Motor neuron (in vitro differentiated cells): ENCODE measurements around the gene KCNC3. TPM values are rescaled to one million over a fixed set of nuclear protein-coding genes. Genes with fewer than 3 reads are reported as not detected.

Experiments
- ATAC-seq, 8 experiments: fragments of 200-7000 bp; cut with Tn5 transposase; replicated peaks in 6 of 8; 2 replicates each; pipeline ENCODE4 v1.8.0; 2021; ENCODE audit warnings: mild to moderate bottlenecking in 8 of 8, moderate library complexity in 8 of 8
- H3K27ac ChIP-seq, 2 donors: fragments of 250-450 bp; sonication (Bioruptor Pico); 2 replicates each; pipeline ENCODE4 v1.9.0; 2021; ENCODE audit warnings: antibody characterized with exemption in 2 of 2, mild to moderate bottlenecking in 2 of 2, moderate library complexity in 1 of 2
- H3K4me1 ChIP-seq, 2 donors: fragments of 250-450 bp; sonication (Bioruptor Pico); replicated peaks in 1 of 2; 2 replicates each; pipeline ENCODE4 v1.6.1; 2021; ENCODE audit warnings: antibody characterized with exemption in 2 of 2, mild to moderate bottlenecking in 2 of 2, moderate library complexity in 1 of 2
- H3K4me3 ChIP-seq, 5 donors: fragments of 250-450 bp; sonication (Bioruptor Pico); 2 replicates each; pipeline ENCODE4 v1.9.0; 2021; ENCODE audit warnings: antibody characterized with exemption in 5 of 5, mild to moderate bottlenecking in 5 of 5, moderate library complexity in 4 of 5
- WGBS, 10 experiments: fragments of 450-650 bp; shearing (Covaris generic); methylation state at CpG; one replicate each; pipeline ENCODE4 v1.0.0; 2022; 5-methylcytosine and 5-hydroxymethylcytosine counted together
- in situ Hi-C, 9 experiments: fragments of 400-800 bp; cut with MboI; loops; one replicate each; pipeline ENCODE4 v1.15.0; 2021; ENCODE audit warnings: low sequenced_read_pairs in 9 of 9, low pct_unique_long_range_greater_than_20kb in 2 of 9; ENCODE audit not compliant: unreplicated experiment in 9 of 9
- total RNA-seq, 8 experiments: library from RNA; unstranded; fragments of 300-600 nt; gene quantifications; 2 replicates each; pipeline versions ENCODE4 v1.2.3 to v1.2.4, GENCODE V29; 2022

KCNC3 gene
- total RNA-seq, 8 experiments from 2014 or later: 0.13 to 2.6 (median 0.99) TPM

DNA sequence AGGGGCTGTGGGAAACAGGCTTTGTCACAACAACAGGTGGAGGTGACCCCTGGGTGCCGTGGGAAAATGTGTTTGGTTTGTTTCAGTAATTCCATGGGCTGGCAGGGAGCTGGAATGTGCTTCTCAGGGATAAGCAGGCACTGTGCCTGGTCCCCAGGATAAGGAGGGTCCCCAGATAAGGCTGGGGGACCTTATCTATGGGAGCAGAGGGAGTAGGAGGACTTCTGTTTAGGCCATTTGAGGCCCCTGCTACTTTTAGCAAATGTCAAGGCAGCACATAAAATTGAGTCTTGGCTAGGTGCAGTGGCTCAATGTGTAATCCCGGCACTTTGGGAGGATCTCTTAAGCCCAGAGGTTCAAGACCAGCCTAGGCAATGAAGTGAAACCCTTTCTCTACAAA is 59.5 kb downstream of the KCNC3 start:
- H3K4me3 ChIP-seq: no peak overlapping the region
- no peaks in the 10 kb centered on the region for H3K4me1 ChIP-seq
- in situ Hi-C loops: no loop called here
- 0 to 83% (median 36%) methylated on average over 1 to 2 of the region's 2 CpGs; no CpG with 5 or more reads in 4 of the 10 experiments for WGBS, 10 experiments
- H3K27ac ChIP-seq: no peak overlapping the region
- ATAC-seq: no peak

GRCh38 chr19:50268501-50268900 is 60.7 kb downstream of the KCNC3 start:
- ATAC-seq: no peak
- Histone ChIP-seq H3K4me3 (no peak overlapping the region), H3K4me1 (no peaks in the 10 kb centered on the region), H3K27ac (no peak overlapping the region)
- 0 to 100% (median 80%) methylated on average over 1 to 5 of the region's 5 CpGs; no CpG with 5 or more reads in 3 of the 10 experiments for WGBS, 10 experiments
- in situ Hi-C loops: no loop called here

GRCh38 chr19:50268041-50268440 is 61.1 kb downstream of the KCNC3 start:
- Histone ChIP-seq H3K4me1 (no peaks in the 10 kb centered on the region), H3K4me3 (no peak overlapping the region), H3K27ac (no peak overlapping the region)
- no peak for ATAC-seq
- in situ Hi-C loops: no loop called here
- 20 to 80% (median 57%) methylated on average over 1 to 7 of the region's 13 CpGs; no CpG with 5 or more reads in 6 of the 10 experiments for WGBS, 10 experiments

DNA sequence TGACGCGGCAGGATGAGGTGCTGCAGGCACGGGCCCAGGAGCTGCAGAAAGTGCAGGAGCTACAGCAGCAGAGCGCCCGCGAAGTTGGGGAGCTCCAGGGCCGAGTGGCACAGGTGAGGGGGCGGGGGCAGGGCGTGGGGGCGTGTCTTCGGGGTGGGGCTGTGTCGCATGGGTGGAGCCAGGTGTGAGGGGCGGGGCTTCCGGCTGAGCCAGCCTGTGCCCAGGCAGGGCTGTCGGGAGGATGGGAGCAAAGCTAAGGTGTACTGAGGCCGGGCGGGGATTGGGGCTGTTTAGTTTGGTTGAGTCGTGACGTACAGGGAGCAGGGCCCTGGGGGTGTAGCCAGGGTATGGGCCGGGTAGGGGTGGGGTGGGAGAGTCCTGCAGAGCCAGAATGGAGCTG is 62.3 kb downstream of the KCNC3 start:
- 61% methylated on average over 3 of the region's 20 CpGs; no CpG with 5 or more reads in 9 of the 10 experiments for WGBS, 10 experiments
- no peak overlapping the region for H3K27ac ChIP-seq
- no peaks in the 10 kb centered on the region for H3K4me1 ChIP-seq
- H3K4me3 ChIP-seq: no peak overlapping the region
- no peak for ATAC-seq
- in situ Hi-C loops: no loop called here

GRCh38 chr19:50266041-50266440 is 63.1 kb downstream of the KCNC3 start:
- WGBS, 10 experiments: 17 to 100% (median 75%) methylated on average over 1 to 6 of the region's 8 CpGs; no CpG with 5 or more reads in 2 of the 10 experiments
- in situ Hi-C loops: no loop called here
- Histone ChIP-seq H3K27ac (no peak overlapping the region), H3K4me1 (no peaks in the 10 kb centered on the region), H3K4me3 (no peak overlapping the region)
- no peak for ATAC-seq

- no peaks in the 10 kb centered on the region for H3K4me1 ChIP-seq
- no peak overlapping the region for H3K27ac ChIP-seq
- no peak for ATAC-seq
- no peak overlapping the region for H3K4me3 ChIP-seq
- in situ Hi-C loops: no loop called here
- WGBS, 10 experiments: 29 to 84% (median 55%) methylated on average over 2 to 5 of the region's 8 CpGs; no CpG with 5 or more reads in 4 of the 10 experiments
Measured at GRCh38 chr19:50264483-50265186, 64.5 kb downstream of the KCNC3 start.

- Histone ChIP-seq H3K4me3 (no peak overlapping the region), H3K4me1 (no peaks in the 10 kb centered on the region), H3K27ac (no peak overlapping the region)
- no peak for ATAC-seq
- 20 to 80% (median 60%) methylated on average over 1 to 3 of the region's 8 CpGs; no CpG with 5 or more reads in 5 of the 10 experiments for WGBS, 10 experiments
- in situ Hi-C loops: no loop called here
Measured at GRCh38 chr19:50263176-50263575, 66.0 kb downstream of the KCNC3 start.

Other genes starting within 250 kb of the KCNC3 start
- gene IZUMO2, start 166.1 kb downstream of the KCNC3 start, total RNA-seq: not detected
- 1 to 10 TPM in 3 of 8 experiments, under 1 TPM in 5; 0.18 to 2.2 (median 0.54) TPM for gene MYH14, start 125.8 kb downstream of the KCNC3 start, total RNA-seq
- gene NAPSA, start 36.3 kb upstream of the KCNC3 start, total RNA-seq: 1 to 10 TPM in 4 of 8 experiments, under 1 TPM in 4; 0.18 to 1.9 (median 0.95) TPM
- gene NR1H2, start 47.1 kb upstream of the KCNC3 start, total RNA-seq: 10 to 100 TPM; 13.5 to 71.4 (median 30.6) TPM
- gene POLD1, start 55.0 kb upstream of the KCNC3 start, total RNA-seq: 10 to 100 TPM in 5 of 8 experiments, 1 to 10 TPM in 3; 6.2 to 56.0 (median 12.7) TPM
- 1 to 10 TPM in 1 of 8 experiments, under 1 TPM in 5, not detected in 2; 0.09 to 2.6 (median 0.47) TPM for gene SPIB, start 89.6 kb upstream of the KCNC3 start, total RNA-seq
- gene MYBPC2, start 103.5 kb upstream of the KCNC3 start, total RNA-seq: under 1 TPM in 4 of 8 experiments, not detected in 4; 0.04 to 0.27 (median 0.11) TPM
- gene EMC10, start 147.1 kb upstream of the KCNC3 start, total RNA-seq: 100 to 1,000 TPM in 3 of 8 experiments, 10 to 100 TPM in 5; 46.0 to 183 (median 90.3) TPM
- 1 to 10 TPM in 6 of 8 experiments, under 1 TPM in 2; 0.46 to 6.9 (median 1.9) TPM for gene GARIN5A, start 147.5 kb upstream of the KCNC3 start, total RNA-seq
- 10 to 100 TPM in 4 of 8 experiments, 1 to 10 TPM in 4; 3.9 to 40.5 (median 11.3) TPM for gene JOSD2, start 181.8 kb upstream of the KCNC3 start, total RNA-seq
- gene ASPDH, start 184.5 kb upstream of the KCNC3 start, total RNA-seq: 1 to 10 TPM in 4 of 8 experiments, under 1 TPM in 1, not detected in 3; 0.58 to 3.0 (median 1.4) TPM
- gene LRRC4B, start 239.1 kb upstream of the KCNC3 start, total RNA-seq: 10 to 100 TPM in 5 of 8 experiments, under 1 TPM in 3; 0.10 to 45.8 (median 17.2) TPM